Endothelial cell of umbilical vein (primary cell): ENCODE results near the gene RRAS. TPM values are rescaled to one million over a fixed set of nuclear protein-coding genes. Genes with fewer than 3 reads are reported as not detected.

ENCODE experiments used
- BruUV-seq: library from RNA; stranded (reverse); fragments of 400-500 nt; replicated peaks from 2 replicates; lab custom pipeline; 2021; lab: Mats Ljungman, UMichigan
- CTCF ChIA-PET: fragments of 300-600, 350-600 bp; sonication (Branson Sonifier 250); formaldehyde crosslinking; loops from one replicate; lab custom pipeline; 2021; ENCODE audit warnings: antibody characterized with exemption, inconsistent platforms; lab: Charles Lee
- POLR2A ChIA-PET: fragments of 300-600, 350-600 bp; sonication (Branson Sonifier 250); formaldehyde crosslinking; loops from one replicate; lab custom pipeline; 2021; ENCODE audit warnings: antibody characterized with exemption, inconsistent platforms; lab: Charles Lee
- DNase-seq: peaks from one replicate; pipeline ENCODE4 v3.0.0-alpha.2; 2011; ENCODE audit warnings: low read depth, low spot score
- FAIRE-seq: peaks from 2 replicates; lab custom pipeline; 2011; peaks lifted over from hg19 to GRCh38; lab: Jason Lieb, UNC
- H2AFZ ChIP-seq: 2 replicates; pipeline ENCODE4 v1.6.0; 2012; ENCODE audit warnings: low read depth, low read length, control low read depth, inconsistent platforms
- H3K27ac ChIP-seq: 2 replicates; pipeline ENCODE4 v1.5.1; 2011; ENCODE audit warnings: low read depth, mild to moderate bottlenecking, control low read depth, low read length, moderate library complexity; ENCODE audit not compliant: insufficient read depth
- H3K27me3 ChIP-seq, 2 experiments: 2 replicates each; pipeline versions ENCODE4 v1.6.0 to v1.6.1; 2011; ENCODE audit warnings: low read length in 2 of 2, mixed read lengths in 1 of 2; ENCODE audit not compliant: control insufficient read depth in 2 of 2, insufficient read depth in 2 of 2
- H3K36me3 ChIP-seq, 2 experiments: 2 replicates in 1 of 2; 3 replicates in 1 of 2; pipeline ENCODE4 v1.5.1; 2011; ENCODE audit warnings: low read length in 2 of 2, mild to moderate bottlenecking in 1 of 2, moderate library complexity in 1 of 2; ENCODE audit not compliant: control insufficient read depth in 2 of 2, insufficient read depth in 2 of 2; ENCODE audit errors: extremely low read depth in 1 of 2
- H3K4me1 ChIP-seq: 3 replicates; pipeline ENCODE4 v1.5.1; 2011; ENCODE audit warnings: mild to moderate bottlenecking, low read length; ENCODE audit not compliant: control insufficient read depth, insufficient read depth; ENCODE audit errors: extremely low read depth
- H3K4me2 ChIP-seq: 2 replicates; pipeline ENCODE4 v1.6.1; 2011; ENCODE audit warnings: low read length, control low read depth, mixed read lengths; ENCODE audit not compliant: insufficient read depth
- H3K4me3 ChIP-seq, 3 experiments: fragments of 200-600 bp in 1 of 3; sonication (generic), shearing (Covaris generic) in 1 of 3; replicated peaks in 1 of 3; 2 replicates each; pipeline ENCODE4 v1.5.1; 2011 to 2016; ENCODE audit warnings: control low read depth in 3 of 3, low read length in 3 of 3, mild to moderate bottlenecking in 2 of 3, inconsistent platforms in 1 of 3, low read depth in 1 of 3, moderate library complexity in 1 of 3; ENCODE audit not compliant: insufficient read depth in 1 of 3
- H3K79me2 ChIP-seq: 2 replicates; pipeline ENCODE4 v1.6.0; 2012; ENCODE audit warnings: low read length, inconsistent platforms; ENCODE audit not compliant: control insufficient read depth, insufficient read depth
- H3K9ac ChIP-seq: replicated peaks from 2 replicates; pipeline ENCODE3; 2011; ENCODE audit warnings: low read length, control low read depth; ENCODE audit not compliant: insufficient read depth; ENCODE audit errors: extremely low read depth
- H3K9me1 ChIP-seq: replicated peaks from 3 replicates; pipeline ENCODE4 v1.6.0; 2011; ENCODE audit warnings: mild to moderate bottlenecking, low read length; ENCODE audit not compliant: control insufficient read depth, insufficient read depth; ENCODE audit errors: extremely low read depth
- H3K9me3 ChIP-seq: replicated peaks from 2 replicates; pipeline ENCODE4 v1.5.1; 2012; ENCODE audit warnings: low read length, inconsistent platforms; ENCODE audit not compliant: control insufficient read depth, insufficient read depth
- H4K20me1 ChIP-seq: replicated peaks from 2 replicates; pipeline ENCODE3; 2011; ENCODE audit warnings: mild to moderate bottlenecking, low read length; ENCODE audit not compliant: control insufficient read depth, insufficient read depth; ENCODE audit errors: extremely low read depth
- CTCF ChIP-seq, 2 donors: IDR thresholded peaks; 1 replicate in 1 of 2; 2 replicates in 1 of 2; pipeline ENCODE4 v1.5.1; 2011; ENCODE audit warnings: low read length in 2 of 2, mild to moderate bottlenecking in 2 of 2, moderate library complexity in 2 of 2, control low read depth in 1 of 2, inconsistent platforms in 1 of 2, low read depth in 1 of 2; ENCODE audit not compliant: insufficient read depth in 1 of 2; ENCODE audit errors: extremely low read depth in 1 of 2
- EZH2 ChIP-seq: IDR thresholded peaks from 2 replicates; pipeline ENCODE4 v1.6.1; 2012; ENCODE audit warnings: borderline replicate concordance, low read depth, mild to moderate bottlenecking, moderate library complexity, low read length, inconsistent platforms; ENCODE audit not compliant: severe bottlenecking
- FOS ChIP-seq: IDR thresholded peaks from 2 replicates; pipeline ENCODE4 v1.6.1; 2011; ENCODE audit warnings: mild to moderate bottlenecking, low read length, moderate library complexity, borderline replicate concordance; ENCODE audit not compliant: insufficient read depth
- GATA2 ChIP-seq: IDR thresholded peaks from 2 replicates; pipeline ENCODE4 v1.7.0; 2011; ENCODE audit warnings: low read depth, mild to moderate bottlenecking, moderate library complexity, mixed read lengths, low read length; ENCODE audit not compliant: insufficient read length, insufficient read depth
- JUN ChIP-seq: IDR thresholded peaks from 2 replicates; pipeline ENCODE4 v1.6.1; 2011; ENCODE audit warnings: borderline replicate concordance, low read depth; ENCODE audit not compliant: insufficient read length, insufficient read depth
- MAX ChIP-seq: IDR thresholded peaks from 2 replicates; pipeline ENCODE4 v1.6.1; 2011; ENCODE audit not compliant: insufficient read depth, insufficient read length
- MYC ChIP-seq: IDR thresholded peaks from one replicate; pipeline ENCODE4 v1.6.1; 2011; ENCODE audit warnings: mild to moderate bottlenecking, low read depth, low read length
- POLR2A ChIP-seq: IDR thresholded peaks from 2 replicates; pipeline ENCODE4 v1.6.1; 2012; ENCODE audit warnings: low read depth, mild to moderate bottlenecking, control low read depth, low read length
- POLR2AphosphoS5 ChIP-seq: IDR thresholded peaks from 2 replicates; pipeline ENCODE4 v1.6.1; 2012; ENCODE audit warnings: low read depth, mild to moderate bottlenecking, control low read depth, low read length, moderate library complexity; ENCODE audit not compliant: insufficient read depth
- dilution Hi-C: fragments of 300-500 bp; cut with MboI; formaldehyde crosslinking; loops from one replicate; pipeline ENCODE4 v1.15.0; 2019; ENCODE audit warnings: low sequenced_read_pairs; ENCODE audit not compliant: extremely low pct_ligation_motif_present
- intact Hi-C: fragments of 100-400 bp; cut with micrococcal nuclease; formaldehyde crosslinking; loops from one replicate; pipeline ENCODE4 v1.10.0; 2022
- polyA plus RNA-seq, 4 experiments: library from polyadenylated mRNA; depleted of rRNA in 3 of 4; stranded (reverse) in 3 of 4; unstranded in 1 of 4; fragments of >200 nt; gene quantifications; 2 replicates each; pipeline versions ENCODE4 v1.2.1 to v1.2.3, GENCODE V29; 2011 to 2012; ENCODE audit warnings: missing spikeins in 1 of 4
- total RNA-seq: library from RNA; stranded (reverse); gene quantifications from 2 replicates; pipeline ENCODE4 v1.2.3, GENCODE V29; 2021

Gene RRAS
- total and polyA plus RNA-seq, 2 donors (not counting 3 experiments of a cell fraction or from before 2014, with no cell fraction given): 89.5 to 250 TPM

GRCh38 chr19:49632576-49632975 lies 7.4 kb downstream of the RRAS start:
- ChIA-PET POLR2A (no interaction called here), CTCF (no interaction called here)
- Histone ChIP-seq H3K79me2 (peaks cover 2% of the 10 kb centered on the region), H3K27me3 (no peaks in the 10 kb centered on the region), H3K27ac (no peak overlapping the region), H4K20me1 (no peaks in the 10 kb centered on the region), H2AFZ (no peak overlapping the region), H3K36me3 (peaks cover 0 to 2% of the 10 kb centered on the region in 2 experiments), H3K4me3 (no peak overlapping the region), H3K9ac (no peak overlapping the region), H3K9me1 (no peaks in the 10 kb centered on the region), H3K9me3 (no peaks in the 10 kb centered on the region), H3K4me2 (no peak overlapping the region), H3K4me1 (peaks cover 10% of the 10 kb centered on the region)
- BruUV-seq: no TSS peak
- dilution Hi-C loops: no loop called here
- intact Hi-C loops: no loop called here
- DNase-seq (no peak), FAIRE-seq (no peak)
- TF ChIP-seq MYC (no peak), POLR2AphosphoS5 (peak; percentile 22), GATA2 (no peak), EZH2 (no peak)

- dilution Hi-C loops (no loop called here), intact Hi-C loops (no loop called here)
- ChIA-PET CTCF (interaction anchor here (1.3 to 2.3 kb wide), 2 partner anchors 8 to 14 kb away, joined by 4 to 11 read pairs; partner anchors contain the start of gene RRAS), POLR2A (interaction anchor here (1.4 kb wide), 1 partner anchor 8 kb away, joined by 7 read pairs; the partner anchor contains the start of gene RRAS)
- Histone ChIP-seq H3K27me3 (no peaks in the 10 kb centered on the region), H3K27ac (no peak overlapping the region), H3K4me3 (no peak overlapping the region), H2AFZ (no peak overlapping the region), H4K20me1 (no peaks in the 10 kb centered on the region), H3K9ac (no peak overlapping the region), H3K4me2 (no peak overlapping the region), H3K9me3 (no peaks in the 10 kb centered on the region), H3K9me1 (no peaks in the 10 kb centered on the region), H3K79me2 (peaks cover 2% of the 10 kb centered on the region), H3K36me3 (peaks cover 0 to 2% of the 10 kb centered on the region in 2 experiments), H3K4me1 (peaks cover 10% of the 10 kb centered on the region)
- BruUV-seq: TSS peak; percentile 4
- no peak for FAIRE-seq
- DNase-seq: no peak
- TF ChIP-seq POLR2A: no peak
- TF ChIP-seq MYC: no peak
- no peak for TF ChIP-seq JUN
- TF ChIP-seq EZH2: no peak
- no peak for TF ChIP-seq MAX
- TF ChIP-seq CTCF (IDR thresholded peaks at IDR 0.05; ENCODE audit: extremely low read depth in 1 of 2, insufficient read depth in 1 of 2, low read depth in 1 of 2, low read length in 2 of 2): no peak
- no peak for TF ChIP-seq GATA2
- TF ChIP-seq FOS: no peak
- TF ChIP-seq POLR2AphosphoS5: no peak
Observed at GRCh38 chr19:49631610-49632192, 8.2 kb downstream of the RRAS start.
